GM21360 (cell line): ENCODE results near the gene WNT1.

Source experiments
- ATAC-seq: cut with Tn5 transposase; IDR thresholded peaks from one replicate; pipeline ENCODE4 v1.9.1; 2021; ENCODE audit warnings: mild to moderate bottlenecking, moderate library complexity; ENCODE audit not compliant: unreplicated experiment

WNT1 gene

GRCh38 chr12:49026101-49026500 lies 48.0 kb downstream of the WNT1 start:
- no peak for ATAC-seq

- no peak for ATAC-seq
Observed at GRCh38 chr12:49026678-49027480, 48.8 kb downstream of the WNT1 start.

GRCh38 chr12:49027846-49028555 lies 49.9 kb downstream of the WNT1 start:
- ATAC-seq, result no peak

GRCh38 chr12:49028666-49029275 lies 50.6 kb downstream of the WNT1 start:
- ATAC-seq, result no peak

- ATAC-seq, result no peak
Observed at GRCh38 chr12:49030119-49030518, 52.0 kb downstream of the WNT1 start.

- no peak for ATAC-seq
Observed at GRCh38 chr12:49030714-49031572, 52.8 kb downstream of the WNT1 start.

GRCh38 chr12:49031573-49032161 lies 53.5 kb downstream of the WNT1 start:
- no peak for ATAC-seq
